GM19239 (cell line): ENCODE data around the gene RASA3.

Experiments
- DNase-seq: peaks from one replicate; pipeline ENCODE4 v3.0.0; 2011; ENCODE audit warnings: low spot score; ENCODE audit not compliant: insufficient read length
- FAIRE-seq: peaks from 2 replicates; lab custom pipeline; 2011; peaks lifted over from hg19 to GRCh38; lab: Jason Lieb, UNC

The RASA3 gene

DNA sequence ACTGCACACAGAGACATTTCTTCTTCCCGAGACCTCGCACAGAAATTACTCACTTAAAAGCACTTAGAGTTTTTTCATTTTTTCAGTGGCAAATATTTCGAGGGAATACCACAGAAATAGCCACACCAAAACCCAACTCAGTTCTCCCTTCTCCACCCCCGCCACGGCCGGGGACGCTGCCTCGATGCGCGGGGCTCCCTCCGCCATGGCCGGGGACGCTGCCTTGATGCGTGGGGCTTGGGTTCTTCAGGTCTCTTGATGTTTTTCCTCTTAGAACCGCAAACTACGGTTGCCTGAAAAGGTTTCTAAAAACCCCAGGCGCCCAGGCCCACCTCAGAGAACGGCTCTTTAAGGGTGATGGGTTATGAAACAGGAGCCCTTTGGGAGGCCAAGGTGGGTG is 71.4 kb downstream of the RASA3 start:
- DNase-seq (no peak), FAIRE-seq (no peak)

DNA sequence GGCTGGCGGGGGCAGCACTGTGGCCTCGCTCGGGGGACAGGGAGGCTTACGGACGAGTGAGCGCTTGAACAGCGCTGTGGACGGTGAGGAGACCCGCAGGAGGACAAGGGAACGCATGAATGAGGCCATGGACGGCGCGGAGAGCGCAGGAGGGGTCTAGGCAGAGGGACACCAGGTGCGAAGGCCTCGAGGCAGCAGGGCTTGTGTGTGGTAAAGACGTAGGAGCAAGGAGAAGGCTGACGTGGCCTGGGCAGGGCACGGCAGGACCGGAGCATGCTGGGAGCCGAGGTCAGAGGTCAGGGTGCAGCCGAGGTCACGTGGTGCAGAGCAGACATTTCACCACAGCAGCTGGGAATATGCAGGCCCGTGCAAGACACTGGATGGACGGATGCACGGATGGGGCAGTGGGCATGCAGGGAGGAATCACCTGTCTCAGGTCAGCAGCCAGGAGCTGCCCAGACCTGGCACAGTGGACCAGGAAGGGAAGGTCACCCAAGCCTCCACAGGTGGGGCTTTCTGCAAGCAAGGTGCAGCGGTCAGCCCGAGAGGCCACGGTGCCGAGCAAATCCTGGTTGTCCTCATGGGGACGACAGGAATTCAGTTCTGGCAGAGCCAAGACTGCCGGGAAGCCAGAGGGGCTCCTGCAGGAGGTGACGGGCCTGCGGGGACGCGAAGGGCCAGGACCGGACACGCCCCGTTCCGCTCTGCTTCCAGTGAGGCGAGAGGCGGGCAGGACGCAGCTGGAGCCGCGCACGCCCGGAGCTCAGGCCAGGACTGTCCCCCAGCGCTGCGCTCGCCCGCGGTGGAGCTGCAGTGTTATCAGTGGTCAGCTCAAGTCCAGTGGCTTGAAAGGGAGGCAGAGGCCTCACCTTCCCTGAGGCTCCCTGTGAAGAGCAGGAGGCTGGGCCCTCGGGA is 72.2 kb downstream of the RASA3 start:
- DNase-seq = no peak
- no peak for FAIRE-seq

DNA sequence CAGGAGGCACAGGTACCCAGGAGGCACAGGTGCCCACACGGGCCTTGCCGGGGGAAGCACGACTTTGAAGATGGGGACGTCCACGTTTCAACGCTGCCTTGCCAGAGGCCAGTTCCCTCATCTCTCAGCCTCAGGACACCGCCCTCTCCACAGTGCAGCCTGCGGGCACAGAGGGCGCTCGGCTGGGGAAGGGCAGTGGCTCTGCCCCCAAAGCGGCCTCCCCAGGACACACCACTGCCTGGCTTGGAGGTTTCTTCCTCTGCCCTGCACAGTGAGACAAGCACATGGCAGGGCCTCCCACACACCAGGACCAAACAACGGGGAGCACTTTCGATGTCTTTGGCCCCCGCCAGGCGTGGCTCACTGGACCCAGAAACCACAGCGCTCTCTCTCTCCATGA is 73.0 kb downstream of the RASA3 start:
- DNase-seq (no peak), FAIRE-seq (no peak)

DNA sequence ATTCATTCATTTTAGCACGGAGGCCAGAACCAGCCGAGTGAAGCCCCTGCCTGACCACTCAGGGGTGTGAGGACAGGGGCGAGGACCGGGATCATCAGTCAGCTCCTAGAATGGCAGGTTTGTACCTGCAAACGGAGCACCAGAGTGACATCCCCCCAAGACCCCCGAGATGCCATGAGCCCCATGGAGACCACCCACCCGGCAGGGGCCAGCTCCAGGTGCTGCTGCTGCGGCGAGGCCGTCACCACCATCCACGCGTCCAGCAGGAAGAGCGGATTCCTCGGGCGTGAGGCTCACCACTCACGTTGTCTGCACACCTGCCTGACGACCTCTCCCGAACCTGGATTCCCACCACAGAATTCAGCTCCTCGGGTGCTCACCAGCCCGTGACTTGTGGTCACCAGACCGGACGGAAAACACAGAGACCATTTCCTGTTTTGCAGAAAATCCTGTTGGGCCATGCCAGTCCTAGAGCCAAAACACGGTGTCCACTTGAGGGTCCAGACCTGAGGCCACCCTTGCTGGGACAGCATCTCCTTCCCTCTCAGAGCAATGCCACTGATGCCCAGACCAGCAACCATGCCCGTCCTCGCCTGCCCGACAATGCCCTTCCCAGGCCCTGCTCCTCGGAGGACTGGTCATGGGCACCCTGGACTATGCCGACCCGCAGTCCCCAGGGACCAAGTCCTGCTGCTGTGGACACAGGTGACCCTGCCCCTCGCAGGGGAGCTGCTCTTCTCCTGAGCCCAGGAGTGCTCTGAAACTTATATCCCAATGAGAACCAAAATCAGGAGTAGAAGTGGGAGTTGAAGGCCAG is 74.2 kb downstream of the RASA3 start:
- DNase-seq (no peak), FAIRE-seq (no peak)

DNA sequence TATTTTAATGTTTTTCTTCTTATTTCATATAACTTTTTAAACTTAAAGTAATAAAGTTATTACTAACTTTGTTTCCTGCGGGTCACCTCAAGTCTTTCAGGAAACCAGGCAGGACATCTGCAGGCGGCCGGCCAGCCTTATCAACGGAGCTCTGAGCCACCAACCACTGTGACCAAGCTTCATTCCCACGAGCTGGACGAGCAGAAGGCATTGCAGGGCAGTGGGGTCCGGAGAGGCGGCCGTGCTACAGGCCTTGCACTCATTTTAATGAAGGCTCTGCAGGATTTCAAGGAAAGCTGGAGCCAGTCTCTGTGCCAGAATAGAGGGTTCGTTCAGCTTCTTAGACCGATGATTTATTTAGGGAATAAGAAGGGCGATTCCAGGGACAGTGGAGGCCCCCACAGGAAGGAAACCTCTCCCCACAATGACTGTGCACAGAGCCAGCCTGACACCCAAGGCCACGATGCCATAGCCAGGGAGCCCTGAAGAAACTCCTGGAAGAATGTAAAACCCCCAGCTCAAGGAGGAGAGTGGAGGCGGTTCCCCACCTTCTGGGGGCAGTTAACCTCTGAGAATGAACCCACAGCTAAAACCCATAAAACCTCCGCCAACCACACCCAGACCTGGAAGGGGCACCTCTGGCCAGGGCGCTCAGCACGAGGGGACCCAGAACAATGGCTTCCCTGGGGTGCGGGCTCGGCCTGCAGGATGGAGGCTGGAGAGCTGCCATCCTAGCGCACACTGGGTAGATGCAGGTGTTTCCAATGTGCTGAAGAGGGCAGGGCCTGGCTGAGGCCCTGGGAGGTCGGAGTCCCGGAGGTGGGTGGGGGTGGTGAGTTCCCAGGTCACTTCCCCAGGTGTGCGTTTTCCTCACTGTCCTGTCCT is 75.0 kb downstream of the RASA3 start:
- DNase-seq = no peak
- FAIRE-seq = no peak

DNA sequence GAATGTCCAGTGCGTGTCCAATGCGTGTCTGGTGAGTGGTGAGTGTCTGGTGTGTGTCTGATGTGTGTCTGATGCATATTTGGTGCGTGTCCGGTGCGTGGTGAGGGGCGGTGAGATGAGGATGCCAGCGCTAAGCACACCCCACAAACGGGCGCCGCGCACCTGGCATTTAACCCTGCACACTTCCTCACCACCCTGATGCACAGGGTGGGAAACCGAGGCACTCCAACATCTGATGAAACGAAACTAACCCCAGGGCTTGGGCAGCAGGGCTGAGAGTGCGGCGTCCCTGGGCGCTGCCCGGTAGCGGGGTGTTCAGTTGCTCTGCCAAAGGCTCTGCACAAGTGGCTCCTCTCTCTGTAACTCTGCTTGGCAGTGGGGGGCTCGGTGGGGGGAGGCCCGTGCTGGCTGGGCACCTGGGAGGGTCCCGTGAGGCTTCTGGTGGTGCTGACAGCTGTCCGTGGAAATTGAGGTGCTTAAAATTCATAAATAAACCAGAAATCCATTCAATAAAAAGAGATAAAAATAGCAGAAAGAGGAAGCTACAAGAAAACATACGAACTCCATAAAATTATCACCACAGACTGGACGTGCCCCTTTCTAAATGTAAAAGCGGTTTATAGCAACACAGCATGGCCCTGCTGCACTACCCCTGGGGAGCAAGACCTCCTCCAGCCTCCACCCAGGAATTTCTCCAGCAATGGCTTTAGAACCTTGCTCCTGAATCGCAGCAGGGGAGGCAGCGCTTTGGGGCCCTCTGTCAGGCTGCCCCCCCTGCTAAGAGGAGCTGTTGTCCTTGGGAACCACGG is 76.0 kb downstream of the RASA3 start:
- FAIRE-seq (no peak), DNase-seq (no peak)

DNA sequence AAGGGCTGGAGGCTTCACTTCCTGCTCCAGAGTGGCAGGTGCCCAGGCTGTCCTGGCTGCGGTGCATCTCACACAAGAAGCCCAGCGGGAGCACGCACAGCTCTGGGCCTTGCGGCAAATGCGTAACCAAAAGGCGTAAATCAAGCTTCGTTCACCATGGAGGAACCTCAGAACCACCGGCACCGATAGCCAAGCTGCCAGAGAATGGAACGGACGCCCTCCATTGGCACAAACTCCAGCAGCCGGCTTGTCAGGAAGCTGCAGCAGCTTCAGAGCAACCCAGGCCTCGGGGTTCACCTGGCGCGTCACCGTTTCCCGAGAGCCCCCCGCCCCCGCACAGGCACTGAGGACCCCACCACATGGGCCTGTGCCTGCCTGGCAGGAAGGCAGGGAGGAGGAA is 76.7 kb downstream of the RASA3 start:
- FAIRE-seq = no peak
- DNase-seq = no peak

DNA sequence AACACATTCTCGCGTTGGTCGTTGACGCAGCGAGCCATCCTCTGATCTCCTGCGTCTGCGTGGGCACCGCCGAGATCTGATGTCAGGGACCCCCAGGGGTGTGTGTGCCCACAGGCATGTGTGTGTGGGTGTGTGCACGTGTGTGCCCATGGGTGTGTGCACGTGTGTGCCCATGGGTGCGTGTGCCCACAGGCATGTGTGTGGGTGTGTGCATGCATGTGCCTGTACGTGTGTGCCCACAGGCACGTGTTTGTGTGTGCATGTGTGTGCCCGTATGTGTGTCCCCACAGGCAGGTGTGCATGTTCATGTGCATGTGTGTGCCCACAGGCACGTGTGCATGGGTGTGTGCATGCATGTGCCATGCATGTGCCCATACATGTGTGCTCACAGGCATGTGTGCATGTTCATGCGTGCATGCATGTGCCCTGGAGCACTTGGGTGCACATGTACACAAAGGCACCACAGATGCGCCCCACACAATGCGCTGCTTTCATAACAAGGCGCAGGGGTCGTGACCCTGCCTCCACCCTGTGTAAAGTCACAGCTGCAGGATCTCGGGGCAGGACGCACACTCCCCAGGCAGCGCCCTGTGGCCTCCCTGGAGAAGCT is 77.5 kb downstream of the RASA3 start:
- no peak for DNase-seq
- no peak for FAIRE-seq

DNA sequence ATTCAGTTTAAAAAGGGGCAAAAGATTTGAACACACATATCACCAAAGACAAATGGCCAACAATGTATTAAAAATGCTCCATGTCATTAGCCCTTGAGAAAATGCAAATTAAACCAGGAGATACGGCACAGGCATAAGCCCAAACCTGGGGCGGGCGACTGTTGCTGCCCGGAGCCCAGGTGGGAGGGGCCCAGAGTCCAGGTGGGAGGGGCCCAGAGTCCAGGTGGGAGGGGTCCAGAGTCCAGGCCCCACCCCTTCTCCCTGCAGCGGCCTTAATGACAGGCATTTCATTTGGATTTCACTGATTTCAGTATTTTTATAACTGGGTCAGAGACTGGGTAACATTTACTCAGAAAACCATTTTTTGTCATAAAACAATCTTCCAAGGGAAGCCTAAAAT is 78.2 kb downstream of the RASA3 start:
- FAIRE-seq (no peak), DNase-seq (no peak)

DNA sequence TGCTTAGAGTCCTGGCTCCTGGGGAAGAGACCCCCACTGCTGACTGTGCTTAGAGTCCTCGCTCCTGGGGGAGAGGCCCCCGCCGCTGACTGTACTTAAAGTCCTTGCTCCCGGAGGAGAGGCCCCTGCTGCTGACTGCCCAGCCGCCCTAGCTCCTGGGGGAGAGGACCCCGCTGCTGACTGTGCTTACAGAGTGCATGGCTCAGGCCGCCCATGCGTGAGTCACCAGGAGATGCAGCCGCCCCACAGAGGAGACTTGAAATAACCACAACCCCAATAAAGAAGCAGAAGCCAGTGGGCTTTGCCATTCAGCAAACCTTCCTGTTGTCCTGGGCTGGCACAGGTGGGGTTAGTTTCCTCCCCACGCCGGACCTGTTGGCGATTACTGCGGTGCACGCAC is 79.4 kb downstream of the RASA3 start:
- FAIRE-seq = no peak

DNA sequence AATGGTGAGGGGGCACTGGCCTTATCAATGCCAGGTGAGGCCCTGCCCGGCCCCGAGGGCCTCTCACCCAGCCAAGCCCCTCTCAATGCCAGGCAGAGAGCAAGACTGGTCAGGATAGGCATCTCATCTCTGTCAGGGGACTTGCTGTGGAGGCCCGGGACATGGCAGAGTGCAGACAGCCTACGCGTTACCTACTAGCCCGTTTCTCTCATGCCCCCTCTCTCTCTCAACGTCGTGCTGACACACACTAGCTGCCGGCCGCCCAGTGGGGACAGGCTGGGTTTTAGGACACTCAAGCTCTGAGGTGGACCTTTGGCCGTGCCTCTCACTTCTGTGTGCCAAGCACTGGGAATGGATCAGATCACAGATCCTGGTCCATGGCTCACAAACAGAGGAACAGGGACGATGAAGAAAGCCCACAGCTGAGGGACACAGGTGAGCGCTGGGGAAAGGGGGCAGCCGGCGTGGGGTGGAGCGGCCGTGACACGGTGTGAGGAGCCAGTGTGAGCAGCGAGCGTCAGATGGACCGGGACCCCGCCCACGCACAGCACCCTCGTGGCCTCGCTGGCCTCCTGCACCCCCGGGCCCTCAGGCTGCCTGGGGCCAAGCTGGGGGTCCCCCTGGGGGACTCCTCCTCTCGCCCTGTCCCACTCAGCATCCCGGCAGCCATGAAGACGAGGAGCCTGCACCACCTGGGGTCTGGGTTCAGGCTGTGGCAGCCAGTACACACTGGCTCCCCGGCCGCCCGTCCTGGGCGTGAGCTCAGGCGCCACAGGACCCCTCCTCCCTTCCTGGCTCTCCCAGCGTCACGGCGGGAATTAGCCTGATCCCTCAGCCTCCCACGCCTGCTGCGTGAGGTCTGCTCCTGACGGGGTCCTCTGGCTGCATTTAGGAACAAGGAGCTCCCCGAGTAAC is 81.6 kb downstream of the RASA3 start:
- no peak for DNase-seq
- no peak for FAIRE-seq

More for the DNA sequence above, 79.4 kb downstream of the RASA3 start:
- DNase-seq = no peak

DNA sequence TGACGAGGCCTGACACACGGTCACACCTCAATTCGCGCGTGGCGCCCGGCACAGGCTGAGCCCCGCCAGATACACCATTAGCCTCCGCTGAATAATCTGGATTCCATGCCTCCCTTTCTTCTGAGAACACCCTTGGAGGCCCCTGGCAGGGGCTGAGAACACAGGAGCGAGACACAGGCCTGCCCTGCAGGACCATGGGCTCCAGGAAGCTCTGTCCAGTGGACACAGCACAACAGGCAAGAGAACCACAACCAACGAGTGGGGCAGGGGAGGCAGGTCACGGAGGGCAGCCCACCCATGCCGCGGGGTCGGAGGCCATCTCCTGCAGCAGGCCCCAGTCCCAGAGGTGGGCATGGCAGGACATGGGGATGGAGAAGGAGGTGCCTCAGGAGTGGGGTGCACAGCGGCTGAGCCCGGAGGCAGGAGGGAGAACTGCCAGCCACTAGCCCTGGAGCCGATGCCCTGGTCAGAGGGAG is 82.8 kb downstream of the RASA3 start:
- DNase-seq = no peak
- no peak for FAIRE-seq

DNA sequence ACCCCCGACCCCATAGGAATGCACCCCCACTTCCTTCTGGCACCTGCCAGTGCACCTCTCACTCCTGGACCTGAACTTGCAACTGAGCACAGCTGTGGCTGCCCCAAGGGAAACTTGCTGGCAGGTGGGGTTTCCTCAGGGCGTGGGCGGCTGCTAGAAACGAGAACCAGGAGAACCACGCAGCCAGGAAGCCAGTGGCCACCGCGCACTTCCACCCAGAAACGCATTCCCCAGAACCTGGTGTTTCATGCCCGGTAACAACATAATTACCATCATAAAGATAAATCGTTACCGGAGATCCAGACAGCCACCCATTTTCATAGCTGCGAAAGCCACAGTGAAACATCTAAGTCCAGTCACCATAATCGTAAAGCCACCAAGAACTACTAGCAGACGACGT is 83.4 kb downstream of the RASA3 start:
- DNase-seq (peak; percentile 66), FAIRE-seq (peak; percentile 90)

DNA sequence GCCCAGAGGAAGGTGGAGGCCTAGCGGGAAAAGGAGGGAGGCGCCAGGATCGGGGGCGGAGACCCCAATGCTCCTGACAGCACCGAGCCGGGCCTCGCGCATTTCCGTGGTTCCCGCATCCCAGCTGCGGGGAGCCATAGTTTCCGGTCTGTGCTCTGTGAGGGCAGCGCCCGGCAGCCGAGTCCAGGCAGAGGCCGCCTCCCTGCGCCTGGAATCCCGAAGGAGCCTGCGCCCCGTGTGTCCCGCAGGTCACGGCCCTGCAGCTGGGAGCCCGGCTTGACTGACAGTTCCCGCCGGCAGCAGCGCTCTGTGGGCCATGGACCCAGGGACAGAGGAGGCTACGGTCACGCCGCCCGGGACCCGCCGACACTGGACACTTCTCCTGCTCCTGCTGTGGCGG is 84.0 kb downstream of the RASA3 start:
- DNase-seq (no peak), FAIRE-seq (no peak)

DNA sequence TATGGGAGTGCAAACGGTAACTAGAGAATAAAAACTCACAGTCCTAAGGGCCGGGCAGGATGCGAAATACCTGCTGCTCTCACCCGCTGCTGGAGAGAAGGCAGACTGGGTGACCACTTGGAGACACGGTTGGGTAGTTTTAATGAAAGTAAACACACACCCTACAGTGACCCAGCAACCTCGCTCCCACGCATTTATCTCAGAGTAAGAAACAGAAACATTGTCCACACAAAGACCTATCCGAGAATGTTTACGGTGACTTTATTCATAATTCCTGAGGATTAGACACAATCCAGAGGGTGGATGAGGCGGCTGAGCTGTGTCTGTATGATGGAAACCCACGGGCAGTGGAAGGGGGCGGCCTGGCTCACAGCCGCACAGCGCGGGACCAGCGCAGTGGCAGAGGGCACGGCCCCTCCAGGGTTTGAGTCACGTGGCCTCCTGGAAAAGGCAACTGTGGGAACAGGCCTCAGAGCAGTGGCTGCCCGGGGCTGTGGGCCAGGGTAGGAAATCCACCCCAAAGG is 85.0 kb downstream of the RASA3 start:
- FAIRE-seq (peak; percentile 99), DNase-seq (peak; percentile 85)

DNA sequence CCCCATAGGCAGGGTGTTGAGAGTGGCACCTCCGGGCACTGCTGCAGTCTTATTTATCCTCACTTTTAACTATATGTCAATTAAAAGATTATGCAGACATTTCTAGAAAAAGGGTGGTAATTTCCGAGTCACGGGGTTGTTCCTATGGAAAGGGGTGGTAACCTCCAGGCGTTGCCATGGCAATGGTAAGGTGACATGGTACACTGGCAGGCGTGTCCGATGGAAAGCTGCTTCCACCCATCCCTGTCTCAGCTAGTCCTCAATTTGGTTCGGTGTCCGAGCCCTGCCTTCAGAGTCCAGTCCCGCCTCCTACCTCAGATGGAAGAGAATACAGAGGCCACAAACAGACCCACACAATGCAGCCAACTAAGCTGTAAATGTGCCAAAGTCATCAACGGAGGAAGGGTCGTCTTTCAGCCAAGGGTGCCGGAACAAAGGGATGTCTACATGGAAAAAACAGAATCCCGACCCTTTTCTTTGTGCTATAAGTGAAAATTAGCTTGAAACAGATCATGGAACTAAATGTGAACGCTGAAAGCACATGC is 85.9 kb downstream of the RASA3 start:
- FAIRE-seq = no peak
- no peak for DNase-seq

DNA sequence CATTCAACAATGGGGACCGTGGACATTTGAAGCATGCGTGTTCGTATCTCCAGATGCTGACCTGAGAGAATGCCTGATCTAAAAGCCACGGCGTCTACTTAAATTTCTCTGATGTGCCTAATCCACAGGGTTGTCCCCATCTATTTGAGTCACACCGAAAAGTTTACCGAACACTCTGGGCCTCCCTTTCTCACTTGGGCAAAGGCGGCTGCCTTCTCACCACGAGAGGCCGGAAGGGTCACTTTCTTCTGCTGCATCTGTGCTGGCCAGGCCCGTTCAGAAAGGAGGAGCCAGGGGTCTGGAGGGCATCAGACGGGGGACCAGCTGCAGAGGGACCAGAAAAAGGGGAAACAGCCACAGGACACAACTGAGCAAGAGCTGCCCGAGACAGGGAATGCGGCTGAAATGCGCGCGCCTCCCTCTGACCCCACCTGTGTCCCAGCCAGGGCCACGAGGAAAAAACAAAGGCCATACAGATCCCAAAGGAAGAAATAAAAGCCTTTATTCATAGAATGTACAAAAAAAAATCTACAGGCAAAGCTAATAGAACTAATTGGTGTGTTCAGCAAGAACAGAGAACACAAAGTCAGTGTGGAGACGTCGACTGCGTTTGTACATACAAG is 87.2 kb downstream of the RASA3 start:
- FAIRE-seq = no peak
- DNase-seq = no peak
